22Rv1 (cell line): ENCODE data around the gene ZDBF2.

Source experiments
- ZFX ChIP-seq: fragments of 450-650 bp; IDR thresholded peaks from 2 replicates; pipeline ENCODE4 v1.6.1; 2017; ENCODE audit warnings: antibody characterized with exemption, borderline replicate concordance
- TF ChIP-seq, protein P1 (sequence below): fragments of 450-650 bp; IDR thresholded peaks from 2 replicates; pipeline ENCODE4 v1.5.1; 2017; ENCODE audit warnings: mild to moderate bottlenecking

DNA sequence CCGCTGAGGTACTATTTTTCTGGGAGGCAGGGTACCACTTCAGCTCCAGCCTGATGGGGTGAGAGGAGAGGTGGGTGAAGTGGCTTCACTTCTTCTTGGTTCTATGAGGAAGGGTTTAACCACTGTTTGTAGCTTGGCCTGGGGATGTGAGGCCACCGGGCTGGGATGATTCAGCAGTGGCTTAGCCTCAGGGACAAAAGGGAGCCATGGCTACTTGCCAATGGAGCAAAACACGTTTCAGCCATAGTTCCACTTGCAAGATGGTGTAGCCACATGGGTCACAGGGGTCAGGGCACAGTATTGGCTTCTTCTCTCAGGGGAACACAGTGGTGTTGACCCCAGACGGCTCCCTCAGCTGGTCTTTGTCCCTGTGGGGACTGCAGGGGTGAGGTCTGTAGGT, 14.9 kb downstream of the ZDBF2 start:
- no peak for TF ChIP-seq ZFX
- TF ChIP-seq, protein P1, sequence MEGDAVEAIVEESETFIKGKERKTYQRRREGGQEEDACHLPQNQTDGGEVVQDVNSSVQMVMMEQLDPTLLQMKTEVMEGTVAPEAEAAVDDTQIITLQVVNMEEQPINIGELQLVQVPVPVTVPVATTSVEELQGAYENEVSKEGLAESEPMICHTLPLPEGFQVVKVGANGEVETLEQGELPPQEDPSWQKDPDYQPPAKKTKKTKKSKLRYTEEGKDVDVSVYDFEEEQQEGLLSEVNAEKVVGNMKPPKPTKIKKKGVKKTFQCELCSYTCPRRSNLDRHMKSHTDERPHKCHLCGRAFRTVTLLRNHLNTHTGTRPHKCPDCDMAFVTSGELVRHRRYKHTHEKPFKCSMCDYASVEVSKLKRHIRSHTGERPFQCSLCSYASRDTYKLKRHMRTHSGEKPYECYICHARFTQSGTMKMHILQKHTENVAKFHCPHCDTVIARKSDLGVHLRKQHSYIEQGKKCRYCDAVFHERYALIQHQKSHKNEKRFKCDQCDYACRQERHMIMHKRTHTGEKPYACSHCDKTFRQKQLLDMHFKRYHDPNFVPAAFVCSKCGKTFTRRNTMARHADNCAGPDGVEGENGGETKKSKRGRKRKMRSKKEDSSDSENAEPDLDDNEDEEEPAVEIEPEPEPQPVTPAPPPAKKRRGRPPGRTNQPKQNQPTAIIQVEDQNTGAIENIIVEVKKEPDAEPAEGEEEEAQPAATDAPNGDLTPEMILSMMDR = no peak
